Trophoblast cell (in vitro differentiated cells and primary cell): ENCODE data around the gene PAIP1.
"Not testable (repeated sequence)": the region's sequence is repeated elsewhere in the genome, so short reads cannot be mapped to it uniquely, and the experiment has no call there.

Source experiments
- DNase-seq, 2 donors: peaks; one replicate each; pipeline ENCODE4 v3.0.0-alpha.2; 2016
- H2AFZ ChIP-seq: 2 replicates; pipeline ENCODE4 v1.6.1; 2013; ENCODE audit warnings: low read length, moderate library complexity, mild to moderate bottlenecking; ENCODE audit not compliant: insufficient read depth, poor library complexity
- H2AK5ac ChIP-seq: 2 replicates; pipeline ENCODE4 v1.6.1; 2013; ENCODE audit warnings: mild to moderate bottlenecking, low read length
- H2BK120ac ChIP-seq: 2 replicates; pipeline ENCODE4 v1.6.1; 2013; ENCODE audit warnings: low read length, mild to moderate bottlenecking, moderate library complexity; ENCODE audit not compliant: insufficient read depth, poor library complexity
- H2BK12ac ChIP-seq: 2 replicates; pipeline ENCODE4 v1.6.1; 2013; ENCODE audit warnings: mild to moderate bottlenecking, low read length, moderate library complexity
- H2BK5ac ChIP-seq: 2 replicates; pipeline ENCODE4 v1.6.1; 2013; ENCODE audit warnings: low read length, low read depth, moderate library complexity, mild to moderate bottlenecking; ENCODE audit not compliant: poor library complexity
- H3K14ac ChIP-seq: 2 replicates; pipeline ENCODE4 v1.6.1; 2013; ENCODE audit warnings: mild to moderate bottlenecking, low read length
- H3K18ac ChIP-seq: 2 replicates; pipeline ENCODE4 v1.6.1; 2013; ENCODE audit warnings: mild to moderate bottlenecking, low read length
- H3K23ac ChIP-seq: 2 replicates; pipeline ENCODE4 v1.6.1; 2013; ENCODE audit warnings: low read length
- H3K27ac ChIP-seq: 2 replicates; pipeline ENCODE4 v1.5.1; 2013; ENCODE audit warnings: low read depth, mild to moderate bottlenecking, inconsistent platforms, low read length, moderate library complexity
- H3K27me3 ChIP-seq: 2 replicates; pipeline ENCODE4 v1.6.1; 2013; ENCODE audit warnings: inconsistent platforms, mild to moderate bottlenecking, low read length, moderate library complexity; ENCODE audit not compliant: insufficient read depth
- H3K36me3 ChIP-seq, 2 experiments: 1 replicate in 1 of 2; 2 replicates in 1 of 2; pipeline ENCODE4 v1.6.1; 2013; ENCODE audit warnings: low read length in 2 of 2, mild to moderate bottlenecking in 2 of 2, moderate library complexity in 1 of 2; ENCODE audit not compliant: insufficient read depth in 2 of 2, control insufficient read depth in 1 of 2
- H3K4ac ChIP-seq: 2 replicates; pipeline ENCODE4 v1.6.1; 2013; ENCODE audit warnings: low read depth, mild to moderate bottlenecking, low read length, moderate library complexity
- H3K4me1 ChIP-seq, 2 experiments: 1 replicate in 1 of 2; 2 replicates in 1 of 2; pipeline ENCODE4 v1.6.1; 2013; ENCODE audit warnings: low read length in 2 of 2, mild to moderate bottlenecking in 2 of 2, moderate library complexity in 1 of 2; ENCODE audit not compliant: insufficient read depth in 2 of 2, control insufficient read depth in 1 of 2
- H3K4me2 ChIP-seq: 2 replicates; pipeline ENCODE4 v1.6.1; 2013; ENCODE audit warnings: inconsistent platforms, mild to moderate bottlenecking, low read length, moderate library complexity
- H3K4me3 ChIP-seq: 2 replicates; pipeline ENCODE4 v1.5.1; 2013; ENCODE audit warnings: mild to moderate bottlenecking, low read depth, low read length, inconsistent platforms
- H3K79me1 ChIP-seq: one replicate; pipeline ENCODE4 v1.6.1; 2013; ENCODE audit warnings: low read length
- H3K79me2 ChIP-seq: 2 replicates; pipeline ENCODE4 v1.6.1; 2013; ENCODE audit warnings: low read length, mild to moderate bottlenecking; ENCODE audit not compliant: control insufficient read depth, insufficient read depth, poor library complexity
- H3K9ac ChIP-seq: 2 replicates; pipeline ENCODE4 v1.6.1; 2013; ENCODE audit warnings: mild to moderate bottlenecking, low read length
- H3K9me3 ChIP-seq: 2 replicates; pipeline ENCODE4 v1.6.1; 2013; ENCODE audit warnings: low read depth, mild to moderate bottlenecking, control low read depth, inconsistent platforms, low read length; ENCODE audit not compliant: insufficient read depth
- H4K12ac ChIP-seq: 2 replicates; pipeline ENCODE4 v1.6.1; 2013; ENCODE audit warnings: low read depth, mild to moderate bottlenecking, low read length, moderate library complexity
- H4K8ac ChIP-seq: 2 replicates; pipeline ENCODE4 v1.6.1; 2013; ENCODE audit warnings: low read depth, mild to moderate bottlenecking, low read length, moderate library complexity
- H4K91ac ChIP-seq: one replicate; pipeline ENCODE4 v1.6.1; 2013; ENCODE audit warnings: low read depth, mild to moderate bottlenecking, low read length, moderate library complexity
- WGBS: extraction: QIAGEN DNeasy Blood & Tissue Kit; methylation state at CpG from one replicate; pipeline ENCODE4 v1.1.7; 2013; ENCODE audit warnings: missing lambda C conversion rate; ENCODE audit not compliant: insufficient read length, insufficient coverage; ENCODE audit errors: extremely low coverage; 5-methylcytosine and 5-hydroxymethylcytosine counted together

PAIP1 gene

DNA sequence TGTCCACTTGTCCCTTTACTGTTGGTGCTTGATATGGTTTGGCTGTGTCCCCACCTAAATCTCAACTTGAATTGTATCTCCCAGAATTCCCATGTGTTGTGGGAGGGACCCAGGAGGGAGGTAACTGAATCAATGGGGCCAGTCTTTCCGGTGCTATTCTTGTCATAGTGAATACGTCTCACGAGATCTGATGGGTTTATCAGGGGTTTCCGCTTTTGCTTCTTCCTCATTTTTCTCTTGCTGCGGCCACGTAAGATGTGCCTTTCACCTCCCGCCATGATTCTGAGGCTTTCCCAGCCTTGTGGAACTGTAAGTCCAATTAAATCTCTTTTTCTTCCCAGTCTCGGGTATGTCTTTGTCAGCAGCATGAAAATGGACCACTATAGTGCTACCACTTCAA, 7.6 kb downstream of the PAIP1 start:
- not testable (repeated sequence) for H3K23ac ChIP-seq, H3K79me2 ChIP-seq, H3K4me1 ChIP-seq, H4K91ac ChIP-seq, H2BK5ac ChIP-seq, H2AFZ ChIP-seq, H2AK5ac ChIP-seq, DNase-seq, H2BK120ac ChIP-seq, H3K9me3 ChIP-seq, H3K27me3 ChIP-seq, H3K9ac ChIP-seq, H3K14ac ChIP-seq, H4K8ac ChIP-seq, H2BK12ac ChIP-seq, H3K4me2 ChIP-seq, H4K12ac ChIP-seq, H3K27ac ChIP-seq, H3K4me3 ChIP-seq, H3K18ac ChIP-seq, H3K79me1 ChIP-seq
- Histone ChIP-seq H3K36me3 (peaks cover 11 to 28% of the 10 kb centered on the region in 2 experiments), H3K4ac (peak overlapping the region; percentile 21)
- WGBS = no CpG with 5 or more reads among the region's 8 CpGs

DNA sequence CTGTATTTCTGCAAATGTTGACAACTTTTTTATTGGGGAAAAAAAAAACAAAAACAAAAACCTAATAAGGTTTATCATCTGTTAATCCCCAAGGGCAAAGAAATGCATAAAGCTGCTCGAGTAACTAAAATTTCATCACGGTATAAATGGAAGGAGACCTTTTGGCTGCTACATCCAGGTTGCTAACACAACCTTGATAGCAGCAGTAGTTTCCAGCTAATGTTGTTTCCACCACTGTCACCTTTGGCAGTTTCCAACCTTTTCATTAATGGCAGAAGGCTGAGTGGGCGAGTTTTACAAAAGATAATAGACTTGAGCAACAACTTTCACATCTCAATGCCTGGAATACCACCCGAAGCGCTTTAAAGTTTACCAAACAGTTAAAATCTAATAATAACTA, 8.5 kb downstream of the PAIP1 start:
- Histone ChIP-seq H3K9me3 (no peaks in the 10 kb centered on the region), H3K79me1 (no peaks in the 10 kb centered on the region), H3K36me3 (peaks cover 12 to 30% of the 10 kb centered on the region in 2 experiments), H3K4ac (no peak overlapping the region), H3K4me1 (no peaks in the 10 kb centered on the region), H3K4me2 (no peak overlapping the region), H3K27me3 (no peaks in the 10 kb centered on the region), H2BK12ac (no peak overlapping the region), H4K8ac (no peak overlapping the region), H3K79me2 (no peaks in the 10 kb centered on the region), H2BK120ac (no peak overlapping the region), H2AK5ac (no peak overlapping the region), H2BK5ac (no peak overlapping the region), H3K4me3 (no peak overlapping the region), H4K12ac (no peak overlapping the region), H4K91ac (no peak overlapping the region), H2AFZ (no peak overlapping the region), H3K14ac (no peak overlapping the region), H3K23ac (no peak overlapping the region), H3K27ac (no peak overlapping the region), H3K9ac (no peak overlapping the region), H3K18ac (no peak overlapping the region)
- no CpG with 5 or more reads among the region's 5 CpGs for WGBS
- DNase-seq = no peak

DNA sequence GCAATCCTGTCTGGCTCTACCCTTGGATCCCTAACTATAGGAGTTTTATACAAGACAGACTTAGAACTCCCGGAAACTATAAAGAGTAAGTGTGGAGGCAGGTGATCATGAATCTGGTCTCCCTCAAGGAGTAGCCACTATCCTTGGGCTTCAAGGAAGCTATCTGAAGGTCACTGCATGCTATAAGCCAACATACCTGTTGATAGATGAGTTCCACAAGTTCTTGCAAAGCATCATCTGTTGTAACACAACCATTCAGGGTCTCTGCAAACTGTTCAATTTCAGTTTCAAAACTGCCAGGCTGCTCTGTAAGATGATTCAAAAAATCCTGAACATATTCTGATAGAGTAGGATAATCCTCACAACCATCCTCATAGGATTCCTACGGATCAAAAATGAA, 9.3 kb downstream of the PAIP1 start:
- no peak overlapping the region for H4K12ac ChIP-seq
- no peak overlapping the region for H3K18ac ChIP-seq
- no peak overlapping the region for H3K23ac ChIP-seq
- no peak overlapping the region for H2AFZ ChIP-seq
- H3K27ac ChIP-seq = no peak overlapping the region
- H2BK120ac ChIP-seq = no peak overlapping the region
- no peak overlapping the region for H3K9ac ChIP-seq
- peaks cover 12 to 33% of the 10 kb centered on the region in 2 experiments for H3K36me3 ChIP-seq
- H3K79me2 ChIP-seq = no peaks in the 10 kb centered on the region
- H3K4ac ChIP-seq = no peak overlapping the region
- H3K9me3 ChIP-seq = no peaks in the 10 kb centered on the region
- no peaks in the 10 kb centered on the region for H3K4me1 ChIP-seq
- H2BK5ac ChIP-seq = no peak overlapping the region
- no peak overlapping the region for H2BK12ac ChIP-seq
- no peak overlapping the region for H2AK5ac ChIP-seq
- H3K14ac ChIP-seq = no peak overlapping the region
- no peak overlapping the region for H3K4me2 ChIP-seq
- H4K91ac ChIP-seq = no peak overlapping the region
- H3K27me3 ChIP-seq = no peaks in the 10 kb centered on the region
- H3K79me1 ChIP-seq = no peaks in the 10 kb centered on the region
- no peak overlapping the region for H4K8ac ChIP-seq
- no CpG with 5 or more reads among the region's 2 CpGs for WGBS
- no peak for DNase-seq
- no peak overlapping the region for H3K4me3 ChIP-seq

DNA sequence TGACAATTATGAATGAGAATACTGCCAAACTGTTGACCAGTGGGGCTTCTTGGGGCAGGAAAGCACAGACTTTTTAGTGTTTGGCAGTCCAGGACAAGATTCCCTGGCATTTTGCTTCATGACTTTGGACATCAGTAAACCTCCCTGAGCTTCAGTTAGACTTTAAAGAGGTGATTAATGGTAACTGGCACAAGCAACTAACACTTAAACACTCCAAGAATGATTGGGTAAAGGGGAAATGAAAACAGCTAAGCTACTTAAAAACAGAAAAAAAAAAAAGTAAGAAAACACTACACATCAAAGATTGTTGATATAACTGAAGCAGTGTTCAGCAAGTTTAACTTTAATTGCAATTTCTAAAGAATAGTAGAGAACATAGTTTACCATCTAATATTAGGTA, 13.4 kb downstream of the PAIP1 start:
- Histone ChIP-seq H3K4me2 (no peak overlapping the region), H3K4me3 (no peak overlapping the region), H4K12ac (no peak overlapping the region), H2BK12ac (no peak overlapping the region), H3K79me1 (no peaks in the 10 kb centered on the region), H2BK5ac (no peak overlapping the region), H2BK120ac (no peak overlapping the region), H3K27ac (no peak overlapping the region), H3K14ac (no peak overlapping the region), H2AFZ (no peak overlapping the region), H3K4me1 (no peaks in the 10 kb centered on the region), H4K8ac (no peak overlapping the region), H3K9me3 (no peaks in the 10 kb centered on the region), H3K9ac (no peak overlapping the region), H4K91ac (no peak overlapping the region), H2AK5ac (no peak overlapping the region), H3K18ac (no peak overlapping the region), H3K79me2 (no peaks in the 10 kb centered on the region), H3K4ac (no peak overlapping the region), H3K36me3 (peaks cover 18 to 35% of the 10 kb centered on the region in 2 experiments), H3K27me3 (no peaks in the 10 kb centered on the region), H3K23ac (no peak overlapping the region)
- DNase-seq = no peak
